EL (cell line): Measurements from ENCODE around the gene LRBA.
"Not testable (repeated sequence)": the region's sequence is repeated elsewhere in the genome, so short reads cannot be mapped to it uniquely, and the experiment has no call there.

Experiments
- DNase-seq: peaks from one replicate; pipeline ENCODE4 v3.0.0-alpha.2; 2016

The LRBA gene

GRCh38 chr4:150582146-150582872 is 432.8 kb downstream of the LRBA start, which contains the start of gene MAB21L2:
MAB21L2 (plus strand) TSS chr4:150582151; CDS start chr4:150583030, 879 bp downstream.
- DNase-seq, result no peak

DNA sequence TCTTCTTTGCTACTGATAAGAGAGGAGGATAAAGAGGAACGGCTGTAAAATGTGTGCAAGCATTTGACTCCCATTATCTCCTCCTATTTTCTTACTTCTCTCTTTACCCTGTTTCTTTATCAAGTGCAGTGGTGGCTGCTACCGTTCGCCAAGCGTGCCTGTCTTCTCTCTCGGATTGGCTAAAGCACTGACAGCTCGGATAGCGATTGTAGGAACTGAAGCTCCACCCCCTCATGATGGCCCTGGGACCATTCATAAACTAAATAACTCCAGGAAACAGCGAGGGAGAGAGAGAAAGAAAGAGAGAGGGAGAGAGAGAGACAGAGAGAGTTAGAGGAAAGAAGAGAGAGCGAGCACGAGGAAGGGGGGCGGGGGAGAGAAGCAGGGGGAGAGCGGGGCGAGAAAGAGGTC is 433.4 kb downstream of the LRBA start:
- no peak for DNase-seq

GRCh38 chr4:150581056-150581605 is 434.0 kb downstream of the LRBA start:
- no peak for DNase-seq

DNA sequence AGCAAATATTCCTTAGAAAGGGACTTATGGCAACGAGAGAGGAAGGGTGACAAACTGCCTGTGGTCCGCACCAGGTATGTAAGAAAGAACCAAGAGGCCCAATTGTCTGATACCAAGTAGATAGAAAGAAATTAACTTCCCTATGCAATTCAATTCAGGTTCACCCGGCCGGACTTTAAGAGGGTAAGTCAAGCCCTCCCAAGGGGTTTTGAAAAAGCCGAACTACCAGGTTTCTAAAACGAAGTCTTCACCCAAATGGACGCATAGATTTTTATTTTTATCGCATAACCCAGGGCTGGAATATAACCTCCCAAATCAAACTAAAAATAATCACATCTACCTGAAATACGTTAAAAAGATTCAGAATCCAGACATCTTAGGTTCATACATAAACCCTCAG is 434.8 kb downstream of the LRBA start:
- no peak for DNase-seq

GRCh38 chr4:150579551-150580234 is 435.4 kb downstream of the LRBA start:
- DNase-seq, result no peak

GRCh38 chr4:150578745-150579501 is 436.2 kb downstream of the LRBA start:
- DNase-seq, result no peak

- DNase-seq, result no peak
Observed at GRCh38 chr4:150577796-150578195, 437.3 kb downstream of the LRBA start.

DNA sequence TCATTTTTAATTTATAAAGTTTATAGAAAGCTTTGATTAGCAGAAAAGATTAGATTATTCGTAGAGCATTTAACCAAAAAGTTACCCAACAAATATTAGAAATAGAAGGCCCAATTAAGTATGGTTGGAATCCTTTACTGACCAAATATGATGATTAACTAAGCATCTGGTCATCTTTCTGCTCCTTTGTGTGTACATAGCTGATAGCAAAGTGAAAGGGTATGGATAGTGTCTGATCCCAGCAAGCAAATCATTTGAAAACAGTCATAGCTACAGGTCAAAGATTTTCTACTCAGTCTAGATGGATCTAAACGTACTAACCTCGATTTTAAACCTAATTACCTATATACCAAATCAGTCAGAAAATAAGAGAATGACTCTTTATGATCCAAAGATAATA is 440.4 kb downstream of the LRBA start:
- DNase-seq, result no peak

GRCh38 chr4:150573534-150573933 is 441.6 kb downstream of the LRBA start:
- DNase-seq, result peak; percentile 16

GRCh38 chr4:150572704-150573504 is 442.2 kb downstream of the LRBA start:
- no peak for DNase-seq

DNA sequence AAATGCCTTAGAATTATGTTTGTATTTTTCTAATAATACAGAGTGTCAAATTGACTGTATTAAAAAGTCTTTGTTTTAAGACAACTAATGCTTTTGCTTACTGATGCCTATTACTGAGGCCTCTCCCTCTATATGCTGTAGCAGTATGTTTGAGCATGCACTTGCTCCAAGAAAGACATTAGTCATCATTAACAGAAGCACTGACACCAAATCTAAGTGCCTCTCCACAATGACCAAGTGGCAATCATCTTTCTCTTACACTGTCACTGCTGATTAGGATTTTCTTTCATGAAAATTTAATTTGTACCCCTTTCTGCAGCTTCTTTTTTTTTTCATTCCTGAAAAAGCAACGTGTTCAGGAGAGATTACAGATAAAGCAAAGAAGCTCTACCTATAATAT is 444.2 kb downstream of the LRBA start:
- DNase-seq, result no peak

DNA sequence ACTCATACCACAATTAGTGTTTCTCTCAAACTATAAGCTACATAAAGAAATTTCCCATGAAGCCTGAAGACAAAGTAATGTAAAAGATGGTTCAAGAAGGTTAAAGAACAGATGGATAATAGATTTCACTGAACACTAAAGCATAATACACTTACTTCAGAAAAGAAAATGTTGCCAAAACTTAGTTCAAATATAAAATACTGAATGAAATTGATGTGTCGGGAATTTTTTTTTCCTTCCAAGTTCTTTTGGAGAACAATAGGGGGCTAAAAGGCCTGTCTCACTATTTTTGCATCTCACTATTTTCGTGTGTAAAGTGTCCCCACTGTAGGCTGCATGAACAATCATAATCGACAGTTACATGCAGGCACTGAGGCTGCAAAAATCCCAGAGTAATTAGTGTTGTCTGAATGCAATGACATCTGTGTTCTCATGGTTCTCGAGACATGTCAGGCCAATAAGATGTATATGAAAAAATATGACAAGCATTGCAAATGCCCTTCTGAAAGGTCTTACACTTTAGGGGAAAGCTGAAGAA is 445.0 kb downstream of the LRBA start:
- DNase-seq, result no peak

DNA sequence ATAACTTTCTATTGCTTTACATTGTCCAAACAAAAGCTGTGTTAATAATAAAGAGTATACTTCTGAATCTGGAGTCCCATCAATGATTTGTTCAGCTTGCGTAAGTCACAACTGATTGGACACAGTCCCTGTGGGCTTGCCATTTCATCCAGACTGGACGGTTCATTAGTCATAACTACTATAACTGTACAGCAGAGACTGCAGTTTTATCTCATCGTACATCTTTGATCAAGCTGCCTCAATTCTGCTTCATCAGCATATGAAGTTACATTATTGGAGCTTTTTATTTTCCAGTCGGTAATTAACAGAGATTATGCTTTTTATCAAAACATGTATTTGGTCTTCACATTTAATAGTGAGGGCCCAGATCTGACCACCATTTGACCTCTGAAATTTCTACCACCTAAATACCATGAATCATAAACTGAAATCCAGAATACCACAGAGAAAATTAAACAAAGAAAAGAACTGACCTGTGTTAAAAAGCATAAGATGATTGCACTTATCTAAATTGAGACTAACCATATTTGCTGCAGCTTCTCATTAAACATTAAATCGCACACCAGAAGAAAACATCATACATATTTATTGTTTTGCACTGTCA is 445.6 kb downstream of the LRBA start:
- DNase-seq, result peak; percentile 45

DNA sequence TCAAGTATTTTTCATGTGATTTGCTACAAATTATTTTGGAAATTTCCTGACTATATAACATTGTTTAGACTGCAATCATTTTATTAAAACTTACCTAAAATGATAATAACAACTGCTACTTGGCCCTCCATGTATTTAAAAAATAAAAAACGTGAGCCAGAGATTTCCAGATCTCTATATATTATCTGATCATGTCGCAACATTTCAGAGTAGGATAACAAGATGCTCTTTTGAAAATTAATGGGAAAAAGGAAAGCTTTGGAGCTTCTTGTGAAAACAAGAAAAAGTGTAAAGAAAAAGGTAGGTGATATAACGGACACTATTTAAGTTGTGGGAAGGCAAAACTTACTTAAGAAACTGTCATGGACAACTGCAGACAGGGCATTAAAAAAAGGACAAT is 448.0 kb downstream of the LRBA start:
- DNase-seq, result no peak

- DNase-seq, result not testable (repeated sequence)
Observed at GRCh38 chr4:150564967-150565366, 450.1 kb downstream of the LRBA start.

GRCh38 chr4:150562751-150563150 is 452.3 kb downstream of the LRBA start:
- no peak for DNase-seq

DNA sequence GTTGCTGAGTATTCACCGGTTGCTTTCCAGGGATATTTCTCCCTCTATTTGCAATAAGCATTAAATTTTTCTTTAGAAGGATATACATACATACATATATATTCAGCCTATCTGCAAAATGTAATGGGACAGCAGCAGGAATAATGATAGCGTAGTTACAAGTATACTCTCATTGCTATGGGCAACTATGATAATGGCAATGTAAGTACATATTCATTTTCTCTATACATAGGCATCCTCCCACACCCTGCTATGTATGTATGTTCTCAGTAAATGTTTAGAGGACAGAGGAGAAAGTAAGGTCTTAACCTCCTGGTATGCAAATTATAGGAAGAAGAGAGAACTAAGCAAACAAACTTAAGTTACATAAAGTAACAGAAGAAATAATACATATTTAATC is 452.8 kb downstream of the LRBA start:
- DNase-seq, result no peak

- no peak for DNase-seq
Observed at GRCh38 chr4:150561143-150561737, 453.8 kb downstream of the LRBA start.

GRCh38 chr4:150557811-150558210 is 457.3 kb downstream of the LRBA start:
- not testable (repeated sequence) for DNase-seq

DNA sequence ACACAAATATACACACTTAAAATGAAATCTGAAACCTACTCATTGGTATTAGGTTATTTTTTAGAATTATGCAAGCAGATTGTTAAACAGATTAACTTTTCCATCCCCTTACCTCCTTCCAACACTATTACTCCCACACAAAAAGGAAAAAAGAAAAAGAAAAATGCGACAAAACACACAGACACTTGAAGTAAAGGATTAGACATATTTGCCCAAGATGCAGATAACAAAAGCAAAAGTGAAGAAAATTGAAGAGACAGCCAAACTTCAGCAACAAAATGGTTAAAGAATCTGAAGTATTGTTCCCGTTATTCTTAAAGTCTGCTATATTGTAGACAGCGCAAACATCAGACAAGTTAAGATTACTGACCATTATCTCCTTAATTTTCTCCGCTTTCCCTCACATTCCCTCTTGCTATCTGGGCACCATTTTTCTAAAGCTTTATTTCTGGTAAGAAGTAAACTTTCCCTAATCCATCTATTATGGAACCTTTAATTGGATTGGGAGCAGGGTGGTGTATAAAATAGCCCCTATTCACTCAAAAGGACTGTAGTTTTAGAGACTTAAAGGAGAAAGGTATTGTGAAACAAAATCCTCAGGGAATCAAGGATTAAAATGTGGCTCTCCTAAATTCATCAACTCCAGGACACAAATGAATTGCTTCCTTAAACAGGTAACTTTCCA is 467.8 kb downstream of the LRBA start:
- DNase-seq, result no peak

GRCh38 chr4:150546286-150546685 is 468.8 kb downstream of the LRBA start:
- no peak for DNase-seq
